ENCODE data around the gene COL27A1. TPM values are rescaled to one million over a fixed set of nuclear protein-coding genes. Genes with fewer than 3 reads are reported as not detected.
"Not testable (repeated sequence)": the region's sequence is repeated elsewhere in the genome, so short reads cannot be mapped to it uniquely, and the experiment has no call there.

Gene COL27A1
- total RNA-seq, 1 donor from 2014 or later, result 13.0 TPM

DNA sequence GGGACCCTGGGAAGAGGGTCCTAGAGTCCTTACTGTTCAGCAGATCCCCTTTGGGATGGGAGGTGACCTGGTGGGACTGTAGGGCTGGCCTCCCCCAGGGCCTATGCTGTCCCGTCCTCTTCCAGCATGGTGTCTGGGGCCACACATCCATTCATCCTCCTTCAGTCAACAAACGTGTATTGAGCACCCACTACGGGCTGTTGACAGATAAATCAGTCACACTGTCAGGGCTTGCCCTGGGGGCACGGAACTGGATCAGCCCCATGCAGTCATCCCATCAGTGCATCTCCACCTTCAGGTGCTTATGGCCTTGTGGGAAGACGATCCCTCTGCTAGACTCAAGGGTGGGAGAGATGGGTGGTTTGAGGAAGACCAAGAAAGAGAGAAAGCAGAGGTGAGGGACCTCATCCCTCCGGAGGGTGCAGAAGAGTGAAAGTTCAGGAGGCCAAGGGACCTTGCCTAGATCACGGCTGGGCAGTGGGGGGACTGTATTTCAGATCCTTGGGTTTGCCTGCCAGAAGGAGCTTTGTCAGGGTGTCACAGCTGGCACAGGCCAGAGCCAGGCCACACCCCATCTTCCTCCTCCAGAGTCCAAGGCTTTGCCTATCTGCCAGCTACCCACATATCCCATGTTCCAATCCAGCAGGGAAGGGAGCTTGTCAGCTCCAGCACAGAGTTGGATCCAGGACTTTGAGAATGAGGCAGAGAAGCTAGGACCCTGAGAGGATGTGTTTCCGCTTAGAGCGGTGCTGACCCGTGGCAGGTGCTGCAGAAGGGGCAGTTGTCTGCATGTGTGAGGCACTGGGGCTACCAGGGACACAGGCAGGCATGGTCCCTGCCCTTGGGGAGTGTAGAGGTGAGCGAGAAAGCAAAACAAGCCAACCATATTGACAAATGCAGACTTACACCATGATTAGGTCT lies 30.5 kb downstream of the COL27A1 start:
- no peaks in the 10 kb centered on the region for H3K36me3 ChIP-seq
- H3K4me1 ChIP-seq, result peaks cover 4% of the 10 kb centered on the region
- no peak overlapping the region for H3K4me3 ChIP-seq
- TF ChIP-seq, protein P1, sequence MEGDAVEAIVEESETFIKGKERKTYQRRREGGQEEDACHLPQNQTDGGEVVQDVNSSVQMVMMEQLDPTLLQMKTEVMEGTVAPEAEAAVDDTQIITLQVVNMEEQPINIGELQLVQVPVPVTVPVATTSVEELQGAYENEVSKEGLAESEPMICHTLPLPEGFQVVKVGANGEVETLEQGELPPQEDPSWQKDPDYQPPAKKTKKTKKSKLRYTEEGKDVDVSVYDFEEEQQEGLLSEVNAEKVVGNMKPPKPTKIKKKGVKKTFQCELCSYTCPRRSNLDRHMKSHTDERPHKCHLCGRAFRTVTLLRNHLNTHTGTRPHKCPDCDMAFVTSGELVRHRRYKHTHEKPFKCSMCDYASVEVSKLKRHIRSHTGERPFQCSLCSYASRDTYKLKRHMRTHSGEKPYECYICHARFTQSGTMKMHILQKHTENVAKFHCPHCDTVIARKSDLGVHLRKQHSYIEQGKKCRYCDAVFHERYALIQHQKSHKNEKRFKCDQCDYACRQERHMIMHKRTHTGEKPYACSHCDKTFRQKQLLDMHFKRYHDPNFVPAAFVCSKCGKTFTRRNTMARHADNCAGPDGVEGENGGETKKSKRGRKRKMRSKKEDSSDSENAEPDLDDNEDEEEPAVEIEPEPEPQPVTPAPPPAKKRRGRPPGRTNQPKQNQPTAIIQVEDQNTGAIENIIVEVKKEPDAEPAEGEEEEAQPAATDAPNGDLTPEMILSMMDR (IDR thresholded peaks at IDR 0.05), result no peak
- peaks cover 10% of the 10 kb centered on the region for H3K9me3 ChIP-seq
- DNase-seq (peak; percentile 39), ATAC-seq (no peak)
- no peaks in the 10 kb centered on the region for H3K27me3 ChIP-seq (ENCODE audit: low read depth)
- intact Hi-C loops (cut with DNase I), result no loop called here
- no peak overlapping the region for H3K27ac ChIP-seq

DNA sequence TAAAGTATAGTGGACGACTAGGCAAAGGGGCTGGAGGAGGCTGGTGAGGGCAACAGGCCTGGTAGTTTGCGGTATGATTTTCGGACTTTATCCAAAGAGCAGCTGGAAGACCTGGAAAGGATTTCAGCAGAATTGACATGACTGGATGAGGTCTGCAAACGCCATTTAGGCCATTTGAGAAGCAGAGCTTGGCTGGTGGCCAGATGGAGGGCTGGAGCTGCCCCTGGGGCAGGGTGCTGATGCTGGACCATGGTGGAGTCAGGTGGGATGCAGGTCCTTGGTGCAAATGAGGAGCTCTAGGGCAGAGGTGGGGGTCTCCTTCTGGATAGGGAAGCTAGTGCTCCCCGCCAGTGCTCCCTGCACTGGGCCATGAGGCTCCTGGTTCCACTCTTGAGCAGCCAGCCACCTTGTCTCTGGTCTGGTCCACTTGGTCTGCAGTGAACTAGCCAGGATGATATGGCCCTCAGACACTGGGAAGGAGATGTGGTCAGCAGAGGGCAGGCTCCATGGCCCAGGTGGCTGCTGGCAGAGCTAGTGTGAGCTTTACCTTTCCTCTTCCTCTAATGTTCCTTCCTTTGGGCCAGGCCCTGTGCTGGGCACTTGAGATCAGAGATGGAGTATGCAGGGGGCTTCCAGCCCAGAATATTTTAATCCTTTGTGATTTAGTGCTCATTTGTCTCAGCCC lies 31.4 kb downstream of the COL27A1 start:
- intact Hi-C loops (cut with DNase I), result no loop called here

DNA sequence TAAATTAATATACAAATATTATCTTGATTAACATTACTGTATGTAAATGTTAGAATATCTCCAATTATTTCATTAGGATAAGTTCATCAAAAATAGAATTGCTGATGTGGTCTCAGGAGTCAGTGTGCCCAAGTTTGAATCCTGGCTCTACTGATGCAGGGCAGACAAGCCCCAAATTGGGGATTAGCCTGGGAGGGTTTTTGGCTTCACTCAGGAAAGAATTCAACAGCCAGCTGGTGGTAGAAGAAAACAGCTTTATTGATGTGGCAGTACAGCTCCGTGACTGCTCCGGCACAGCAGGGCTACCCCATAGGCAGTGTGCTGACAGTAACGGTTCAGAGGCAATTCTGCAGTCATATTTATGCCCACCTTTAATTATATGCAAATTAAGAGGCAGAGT lies 32.5 kb downstream of the COL27A1 start:
- Histone ChIP-seq H3K36me3 (no peaks in the 10 kb centered on the region), H3K27me3 (ENCODE audit: low read depth) (no peaks in the 10 kb centered on the region), H3K4me1 (no peaks in the 10 kb centered on the region), H3K4me3 (no peak overlapping the region), H3K9me3 (peaks cover 10% of the 10 kb centered on the region), H3K27ac (no peak overlapping the region)
- TF ChIP-seq, protein P1 (IDR thresholded peaks at IDR 0.05), result no peak
- peak; percentile 16 for DNase-seq
- intact Hi-C loops (cut with DNase I), result no loop called here
- ATAC-seq, result no peak

More for the DNA sequence above, 31.4 kb downstream of the COL27A1 start:
- Histone ChIP-seq H3K27ac (no peak overlapping the region), H3K9me3 (peaks cover 10% of the 10 kb centered on the region), H3K4me1 (no peaks in the 10 kb centered on the region), H3K4me3 (no peak overlapping the region), H3K36me3 (no peaks in the 10 kb centered on the region), H3K27me3 (ENCODE audit: low read depth) (no peaks in the 10 kb centered on the region)
- DNase-seq, result peak; percentile 24
- peak in 1 of 2 donors; percentile 10 for ATAC-seq
- TF ChIP-seq, protein P1 (IDR thresholded peaks at IDR 0.05), result no peak

DNA sequence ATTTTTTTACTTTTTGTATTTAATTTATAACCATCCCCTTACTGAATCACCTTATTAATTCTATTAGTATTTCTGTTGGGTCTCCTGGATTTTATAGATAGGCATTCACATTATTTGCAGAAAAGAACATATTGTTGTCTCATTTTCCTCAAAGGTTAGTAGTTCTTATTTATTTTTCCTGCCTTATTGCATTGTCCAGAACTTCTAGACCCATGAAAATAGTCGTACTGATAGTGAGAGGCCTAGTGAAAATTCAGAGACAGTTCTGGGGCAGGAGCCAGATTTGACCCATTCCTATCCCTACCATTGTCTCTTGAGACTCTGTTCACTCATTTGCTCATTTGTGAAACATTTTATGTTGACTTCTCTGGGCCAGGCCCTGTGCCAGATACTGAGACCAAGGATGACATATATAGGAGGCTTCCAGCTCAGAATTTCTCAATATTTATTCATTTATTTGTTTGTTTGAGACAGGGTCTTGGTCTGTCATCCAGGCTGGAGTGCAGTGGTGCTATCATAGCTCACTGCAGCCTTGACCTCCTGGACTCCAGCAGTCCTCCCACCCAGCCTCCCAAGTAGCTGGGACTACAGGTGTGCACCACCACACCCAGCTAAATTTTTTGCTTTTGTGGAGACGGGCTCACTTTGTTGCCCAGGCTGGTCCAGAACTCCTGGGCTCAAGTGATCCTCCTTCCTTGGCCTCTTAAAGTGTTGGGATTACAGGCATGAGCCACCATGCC lies 34.7 kb downstream of the COL27A1 start:
- peak; percentile 1 for DNase-seq
- Histone ChIP-seq H3K27me3 (ENCODE audit: low read depth) (no peaks in the 10 kb centered on the region), H3K27ac (no peak overlapping the region), H3K4me3 (no peak overlapping the region), H3K36me3 (no peaks in the 10 kb centered on the region), H3K4me1 (no peaks in the 10 kb centered on the region), H3K9me3 (peaks cover 10% of the 10 kb centered on the region)
- TF ChIP-seq, protein P1 (IDR thresholded peaks at IDR 0.05), result no peak
- ATAC-seq, result no peak
- intact Hi-C loops (cut with DNase I), result no loop called here

DNA sequence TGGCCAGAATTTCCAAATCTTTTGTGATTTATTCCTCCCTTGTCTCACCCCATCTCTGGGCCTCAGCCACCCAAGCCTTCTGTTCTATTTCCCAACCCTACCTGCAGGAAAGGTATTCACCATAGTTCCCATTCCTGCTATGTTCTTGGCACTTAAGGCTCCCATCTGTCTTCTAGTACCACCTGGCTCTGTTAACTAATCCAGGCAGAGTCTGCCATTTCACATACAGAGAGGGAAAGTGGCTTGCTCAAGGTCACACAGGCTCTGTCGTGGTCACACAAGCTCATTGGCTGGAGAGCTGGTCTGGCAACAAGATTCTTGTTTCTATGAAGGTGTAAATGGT lies 35.2 kb downstream of the COL27A1 start:
- no peak for DNase-seq
- ATAC-seq, result no peak
- peaks cover 10% of the 10 kb centered on the region for H3K9me3 ChIP-seq
- TF ChIP-seq, protein P1 (IDR thresholded peaks at IDR 0.05), result no peak
- no peak overlapping the region for H3K27ac ChIP-seq
- H3K27me3 ChIP-seq (ENCODE audit: low read depth), result no peaks in the 10 kb centered on the region
- no peaks in the 10 kb centered on the region for H3K4me1 ChIP-seq
- no peak overlapping the region for H3K4me3 ChIP-seq
- intact Hi-C loops (cut with DNase I), result no loop called here
- no peaks in the 10 kb centered on the region for H3K36me3 ChIP-seq

DNA sequence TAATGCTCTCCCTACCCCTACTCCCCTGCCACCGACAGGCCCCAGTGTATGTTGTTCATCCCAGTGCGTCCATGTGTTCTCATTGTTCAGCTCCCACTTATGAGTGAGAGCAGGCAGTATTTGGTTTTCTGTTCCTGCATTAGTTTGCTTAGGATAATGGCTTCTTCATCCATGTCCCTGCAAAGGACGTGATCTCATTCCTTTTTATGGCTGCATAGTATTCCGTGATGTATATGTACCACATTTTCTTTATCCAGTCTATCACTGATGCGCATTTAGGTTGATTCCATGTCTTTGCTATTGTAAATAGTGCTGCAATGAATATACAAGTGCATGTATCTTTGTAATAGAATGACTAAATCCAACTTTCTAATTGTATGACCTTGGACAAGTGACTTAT lies 36.1 kb downstream of the COL27A1 start:
- H3K4me3 ChIP-seq; H3K27ac ChIP-seq; H3K27me3 ChIP-seq (ENCODE audit: low read depth); H3K9me3 ChIP-seq; H3K4me1 ChIP-seq; intact Hi-C loops (cut with DNase I); DNase-seq; H3K36me3 ChIP-seq; ATAC-seq: not testable (repeated sequence)
